H1 (cell line): ENCODE data around the gene PPP1R1A. TPM values are rescaled to one million over a fixed set of nuclear protein-coding genes. Genes with fewer than 3 reads are reported as not detected.

ENCODE experiments used
- CTCF ChIA-PET: fragments of 300-600 bp; sonication (Branson Sonifier 250); formaldehyde crosslinking; loops from one replicate; lab custom pipeline; 2021; ENCODE audit not compliant: partially characterized antibody; lab: Charles Lee
- POLR2A ChIA-PET: fragments of 300-600 bp; sonication (Branson Sonifier 250); formaldehyde crosslinking; loops from one replicate; lab custom pipeline; 2021; ENCODE audit warnings: inconsistent platforms; ENCODE audit not compliant: partially characterized antibody; lab: Charles Lee
- DNase-seq, 2 experiments: peaks; one replicate each; pipeline versions ENCODE4 v3.0.0 to v3.0.0-alpha.2; 2010 to 2022; ENCODE audit warnings: low spot score in 2 of 2, low read depth in 1 of 2, mixed read lengths in 1 of 2
- FAIRE-seq: peaks from 2 replicates; lab custom pipeline; 2011; peaks lifted over from hg19 to GRCh38; lab: Jason Lieb, UNC
- H2AFZ ChIP-seq: 2 replicates; pipeline ENCODE4 v1.8.1; 2012; ENCODE audit warnings: low read length, inconsistent platforms
- H2AK5ac ChIP-seq: 2 replicates; pipeline ENCODE4 v1.6.1; 2013; ENCODE audit warnings: low read depth, low read length
- H2BK120ac ChIP-seq: replicated peaks from 2 replicates; pipeline ENCODE3; 2013; ENCODE audit warnings: low read depth, low read length, inconsistent platforms
- H2BK12ac ChIP-seq: 2 replicates; pipeline ENCODE4 v1.6.1; 2013; ENCODE audit warnings: low read depth, low read length
- H2BK15ac ChIP-seq: 2 replicates; pipeline ENCODE4 v1.6.1; 2013; ENCODE audit warnings: low read length
- H2BK20ac ChIP-seq: 2 replicates; pipeline ENCODE4 v1.6.1; 2013; ENCODE audit warnings: low read length
- H2BK5ac ChIP-seq: 2 replicates; pipeline ENCODE4 v1.6.1; 2013; ENCODE audit warnings: low read depth, low read length
- H3K14ac ChIP-seq: 2 replicates; pipeline ENCODE4 v1.6.1; 2013; ENCODE audit warnings: inconsistent platforms; ENCODE audit not compliant: insufficient read length
- H3K18ac ChIP-seq: 2 replicates; pipeline ENCODE4 v1.6.1; 2013; ENCODE audit warnings: low read length; ENCODE audit errors: extremely low read depth
- H3K23ac ChIP-seq: 2 replicates; pipeline ENCODE4 v1.6.1; 2013; ENCODE audit warnings: inconsistent platforms; ENCODE audit not compliant: insufficient read length
- H3K23me2 ChIP-seq: 2 replicates; pipeline ENCODE4 v1.6.1; 2013; ENCODE audit warnings: low read depth, low read length
- H3K27ac ChIP-seq: 2 replicates; pipeline ENCODE4 v1.6.1; 2011; ENCODE audit warnings: low read depth, low read length, inconsistent platforms
- H3K27me3 ChIP-seq, 4 experiments: replicated peaks in 1 of 4; 1 replicate in 1 of 4; 2 replicates in 3 of 4; pipeline versions ENCODE4 v1.6.1 to v1.8.1; 2011 to 2013; ENCODE audit warnings: low read length in 3 of 4, mild to moderate bottlenecking in 3 of 4, inconsistent platforms in 2 of 4, mixed read lengths in 2 of 4, moderate library complexity in 1 of 4; ENCODE audit not compliant: control insufficient read depth in 3 of 4, insufficient read depth in 3 of 4; ENCODE audit errors: extremely low read depth in 1 of 4
- H3K36me3 ChIP-seq, 4 experiments: 2 replicates each; pipeline versions ENCODE4 v1.6.1 to v1.8.1; 2011 to 2013; ENCODE audit warnings: mild to moderate bottlenecking in 4 of 4, low read length in 3 of 4, moderate library complexity in 2 of 4, control low read depth in 1 of 4, inconsistent platforms in 1 of 4; ENCODE audit not compliant: insufficient read depth in 4 of 4, control insufficient read depth in 2 of 4
- H3K4ac ChIP-seq: replicated peaks from 2 replicates; pipeline ENCODE3; 2013; ENCODE audit warnings: low read length, low read depth, mixed read lengths, inconsistent platforms; ENCODE audit not compliant: insufficient read length
- H3K4me1 ChIP-seq, 4 experiments: replicated peaks in 1 of 4; 1 replicate in 1 of 4; 2 replicates in 3 of 4; pipeline versions ENCODE4 v1.6.1 to v1.8.1; 2011 to 2013; ENCODE audit warnings: low read length in 3 of 4, inconsistent platforms in 2 of 4, mixed read lengths in 1 of 4; ENCODE audit not compliant: insufficient read depth in 4 of 4, control insufficient read depth in 3 of 4
- H3K4me2 ChIP-seq, 2 experiments: 2 replicates each; pipeline versions ENCODE4 v1.6.1 to v1.8.1; 2011 to 2013; ENCODE audit warnings: low read depth in 2 of 2, low read length in 2 of 2, control low read depth in 1 of 2, inconsistent platforms in 1 of 2, mild to moderate bottlenecking in 1 of 2; ENCODE audit not compliant: insufficient read depth in 1 of 2
- H3K4me3 ChIP-seq, 4 experiments: fragments of 200-600, 300-600 bp in 1 of 4; sonication (generic), shearing (Covaris generic), sonication (Bioruptor Twin) in 1 of 4; 2 replicates each; pipeline versions ENCODE4 v1.5.1 to v1.8.1; 2011 to 2016; ENCODE audit warnings: low read length in 4 of 4, low read depth in 3 of 4, control low read depth in 2 of 4, inconsistent platforms in 2 of 4, mild to moderate bottlenecking in 2 of 4, mixed read lengths in 1 of 4, moderate library complexity in 1 of 4; ENCODE audit not compliant: insufficient read depth in 2 of 4; ENCODE audit errors: extremely low read depth in 1 of 4
- H3K56ac ChIP-seq: replicated peaks from 2 replicates; pipeline ENCODE3; 2013; ENCODE audit warnings: low read depth, mild to moderate bottlenecking, mixed read lengths, low read length, inconsistent platforms; ENCODE audit not compliant: insufficient read length
- H3K79me1 ChIP-seq: 2 replicates; pipeline ENCODE4 v1.6.1; 2013; ENCODE audit warnings: low read depth, low read length, control low read depth
- H3K79me2 ChIP-seq, 2 experiments: 2 replicates each; pipeline versions ENCODE4 v1.6.1 to v1.8.1; 2012 to 2013; ENCODE audit warnings: low read length in 2 of 2, mild to moderate bottlenecking in 2 of 2, inconsistent platforms in 1 of 2; ENCODE audit not compliant: insufficient read depth in 2 of 2, control insufficient read depth in 1 of 2
- H3K9ac ChIP-seq, 4 experiments: replicated peaks in 1 of 4; 1 replicate in 1 of 4; 2 replicates in 3 of 4; pipeline versions ENCODE4 v1.6.1 to v1.8.1; 2011 to 2013; ENCODE audit warnings: low read depth in 3 of 4, low read length in 3 of 4, control low read depth in 2 of 4, mild to moderate bottlenecking in 2 of 4, moderate library complexity in 2 of 4, inconsistent platforms in 1 of 4; ENCODE audit errors: extremely low read depth in 1 of 4
- H3K9me3 ChIP-seq, 2 experiments: 2 replicates each; pipeline versions ENCODE4 v1.6.1 to v1.8.1; 2012 to 2013; ENCODE audit warnings: mild to moderate bottlenecking in 2 of 2, moderate library complexity in 2 of 2, control low read depth in 1 of 2, inconsistent platforms in 1 of 2, low read depth in 1 of 2, low read length in 1 of 2, mixed read lengths in 1 of 2; ENCODE audit not compliant: insufficient read depth in 2 of 2
- H4K20me1 ChIP-seq, 2 experiments: replicated peaks in 1 of 2; 2 replicates each; pipeline versions ENCODE3 to v1.8.1; 2011 to 2013; ENCODE audit warnings: inconsistent platforms in 2 of 2, low read length in 2 of 2, mild to moderate bottlenecking in 1 of 2; ENCODE audit not compliant: insufficient read depth in 2 of 2, control insufficient read depth in 1 of 2
- H4K5ac ChIP-seq: 2 replicates; pipeline ENCODE4 v1.6.1; 2013; ENCODE audit warnings: low read length, low read depth, mixed read lengths, inconsistent platforms; ENCODE audit not compliant: insufficient read length
- H4K8ac ChIP-seq: 2 replicates; pipeline ENCODE4 v1.8.0; 2013; ENCODE audit warnings: mild to moderate bottlenecking, moderate library complexity, low read length, inconsistent platforms; ENCODE audit not compliant: insufficient read depth; ENCODE audit errors: extremely low read depth
- H4K91ac ChIP-seq: replicated peaks from 2 replicates; pipeline ENCODE3; 2013; ENCODE audit warnings: low read length, mixed read lengths, inconsistent platforms; ENCODE audit not compliant: insufficient read length
- ATF3 ChIP-seq: IDR thresholded peaks from 2 replicates; pipeline ENCODE4 v1.6.1; 2011; ENCODE audit warnings: low read depth, mild to moderate bottlenecking, low read length; ENCODE audit not compliant: insufficient read depth
- EZH2 ChIP-seq: fragments of 200-600 bp; sonication (generic); IDR thresholded peaks from 2 replicates; pipeline ENCODE4 v1.7.1; 2012; ENCODE audit warnings: low read depth, mild to moderate bottlenecking, moderate library complexity, low read length, inconsistent platforms; ENCODE audit not compliant: severe bottlenecking
- JUN ChIP-seq: IDR thresholded peaks from 2 replicates; pipeline ENCODE4 v1.6.1; 2011; ENCODE audit warnings: low read depth, mild to moderate bottlenecking, improper control_type of control experiment, low read length
- JUND ChIP-seq: IDR thresholded peaks from 2 replicates; pipeline ENCODE4 v1.6.1; 2011; ENCODE audit warnings: mild to moderate bottlenecking, improper control_type of control experiment, low read length
- MAFK ChIP-seq: IDR thresholded peaks from 2 replicates; pipeline ENCODE4 v1.6.1; 2012; ENCODE audit warnings: low read depth, mild to moderate bottlenecking, improper control_type of control experiment, low read length
- POLR2AphosphoS5 ChIP-seq: IDR thresholded peaks from 2 replicates; pipeline ENCODE4 v1.6.1; 2011; ENCODE audit warnings: low read depth, low read length
- RXRA ChIP-seq: IDR thresholded peaks from 2 replicates; pipeline ENCODE4 v1.6.1; 2011; ENCODE audit warnings: low read depth, mild to moderate bottlenecking, low read length, moderate library complexity; ENCODE audit not compliant: insufficient read depth
- SAP30 ChIP-seq: fragments of 300-600 bp; sonication (generic); IDR thresholded peaks from 2 replicates; pipeline ENCODE4 v1.7.1; 2012; ENCODE audit warnings: low read length, moderate library complexity, mild to moderate bottlenecking, inconsistent platforms; ENCODE audit not compliant: insufficient read depth, insufficient replicate concordance
- SIX5 ChIP-seq: IDR thresholded peaks from 2 replicates; pipeline ENCODE4 v1.6.1; 2011; ENCODE audit warnings: mild to moderate bottlenecking, low read depth, low read length
- SP2 ChIP-seq: IDR thresholded peaks from 2 replicates; pipeline ENCODE4 v1.6.1; 2012; ENCODE audit warnings: mild to moderate bottlenecking, low read length, inconsistent platforms
- ZNF274 ChIP-seq: IDR thresholded peaks from 2 replicates; pipeline ENCODE4 v1.7.0; 2012; ENCODE audit warnings: low read length, borderline replicate concordance; ENCODE audit errors: extremely low read depth
- WGBS, 2 experiments: shearing (Covaris generic) in 1 of 2; methylation state at CpG; one replicate each; pipeline versions ENCODE4 v1.1.6 to v1.1.7; 2013 to 2015; ENCODE audit warnings: low lambda C conversion rate in 2 of 2, mixed read lengths in 2 of 2, inconsistent platforms in 1 of 2, low coverage in 1 of 2, missing lambda C conversion rate in 1 of 2; ENCODE audit not compliant: insufficient replicate concordance in 2 of 2, insufficient coverage in 1 of 2, insufficient read length in 1 of 2; ENCODE audit errors: extremely low coverage in 1 of 2, missing lambda C conversion rate in 1 of 2; 5-methylcytosine and 5-hydroxymethylcytosine counted together
- polyA plus RNA-seq, 7 experiments: library from polyadenylated mRNA; depleted of rRNA in 3 of 7; stranded (reverse) in 5 of 7; unstranded in 2 of 7; fragments of >200 nt in 5 of 7; fragments of 200-250 nt in 2 of 7; gene quantifications; 1 replicate in 5 of 7; 2 replicates in 1 of 7; 4 replicates in 1 of 7; pipeline versions ENCODE4 v1.2.1 to v1.2.3, GENCODE V29; 2011 to 2013; ENCODE audit warnings: missing spikeins in 2 of 7, mixed read lengths in 2 of 7
- total RNA-seq: library from RNA; stranded (reverse); fragmentation: NEBNext Ultra II Directional; extraction: Animal tissue kit (Norgen Biotek cat#: 25700); gene quantifications from 2 replicates; pipeline ENCODE4 v1.2.1, GENCODE V29; 2021
- TF ChIP-seq, protein P1 (sequence below): IDR thresholded peaks from 2 replicates; pipeline ENCODE4 v1.6.1; 2012; ENCODE audit warnings: low read length, inconsistent platforms

PPP1R1A gene
- total and polyA plus RNA-seq, 2 of the 8 experiments (the other 6 are each of a cell fraction or from before 2014, with no cell fraction given), result 5.8 to 13.1 TPM

GRCh38 chr12:54604436-54604835 lies 16.0 kb upstream of the PPP1R1A start:
- DNase-seq (no peak), FAIRE-seq (no peak)
- H3K14ac ChIP-seq, result no peak overlapping the region
- H3K27me3 ChIP-seq, result peaks cover 0 to 16% (median 5%) of the 10 kb centered on the region in 4 experiments; a peak in 6 of 7 replicates
- no peak overlapping the region for H3K27ac ChIP-seq
- H4K91ac ChIP-seq, result no peak overlapping the region
- no peak overlapping the region for H3K18ac ChIP-seq
- H4K20me1 ChIP-seq, result no peaks in the 10 kb centered on the region
- H3K9ac ChIP-seq, result no peak overlapping the region
- H2BK12ac ChIP-seq, result no peak overlapping the region
- H2BK15ac ChIP-seq, result no peak overlapping the region
- H3K4ac ChIP-seq, result no peak overlapping the region
- H3K23ac ChIP-seq, result no peak overlapping the region
- no peak overlapping the region for H4K8ac ChIP-seq
- no peak overlapping the region for H2BK120ac ChIP-seq
- ChIA-PET CTCF (interaction anchor here (0.6 to 6.8 kb wide), 26 partner anchors 8 to 234 kb away, joined by 3 to 48 read pairs (median 4); no protein-coding TSS in a partner anchor), POLR2A (no interaction called here)
- no peaks in the 10 kb centered on the region for H3K79me1 ChIP-seq
- H2AK5ac ChIP-seq, result no peak overlapping the region
- H3K4me1 ChIP-seq, result no peaks in the 10 kb centered on the region
- H3K4me2 ChIP-seq, result no peak overlapping the region
- no peaks in the 10 kb centered on the region for H3K23me2 ChIP-seq
- H2BK5ac ChIP-seq, result no peak overlapping the region
- no peaks in the 10 kb centered on the region for H3K36me3 ChIP-seq
- WGBS, 2 experiments, result 100% methylated on average over 4 of the region's 4 CpGs; no CpG with 5 or more reads in 1 of the 2 experiments
- H4K5ac ChIP-seq, result no peak overlapping the region
- no peak overlapping the region for H3K56ac ChIP-seq
- H3K9me3 ChIP-seq, result no peaks in the 10 kb centered on the region
- no peak overlapping the region for H2BK20ac ChIP-seq
- no peaks in the 10 kb centered on the region for H3K79me2 ChIP-seq
- H2AFZ ChIP-seq, result no peak overlapping the region
- no peak overlapping the region for H3K4me3 ChIP-seq
- TF ChIP-seq JUN (no peak), POLR2AphosphoS5 (no peak), SP2 (no peak), ZNF274 (no peak), MAFK (no peak), SAP30 (no peak), SIX5 (no peak), JUND (no peak), EZH2 (no peak), RXRA (no peak), ATF3 (no peak)
- TF ChIP-seq, protein P1, sequence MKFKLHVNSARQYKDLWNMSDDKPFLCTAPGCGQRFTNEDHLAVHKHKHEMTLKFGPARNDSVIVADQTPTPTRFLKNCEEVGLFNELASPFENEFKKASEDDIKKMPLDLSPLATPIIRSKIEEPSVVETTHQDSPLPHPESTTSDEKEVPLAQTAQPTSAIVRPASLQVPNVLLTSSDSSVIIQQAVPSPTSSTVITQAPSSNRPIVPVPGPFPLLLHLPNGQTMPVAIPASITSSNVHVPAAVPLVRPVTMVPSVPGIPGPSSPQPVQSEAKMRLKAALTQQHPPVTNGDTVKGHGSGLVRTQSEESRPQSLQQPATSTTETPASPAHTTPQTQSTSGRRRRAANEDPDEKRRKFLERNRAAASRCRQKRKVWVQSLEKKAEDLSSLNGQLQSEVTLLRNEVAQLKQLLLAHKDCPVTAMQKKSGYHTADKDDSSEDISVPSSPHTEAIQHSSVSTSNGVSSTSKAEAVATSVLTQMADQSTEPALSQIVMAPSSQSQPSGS, result no peak
